Endothelial cell of umbilical vein (primary cell): ENCODE results near the gene SLC1A7. TPM values are rescaled to one million over a fixed set of nuclear protein-coding genes. Genes with fewer than 3 reads are reported as not detected.

Source experiments
- BruUV-seq: library from RNA; stranded (reverse); fragments of 400-500 nt; replicated peaks from 2 replicates; lab custom pipeline; 2021; lab: Mats Ljungman, UMichigan
- CTCF ChIA-PET: fragments of 300-600, 350-600 bp; sonication (Branson Sonifier 250); formaldehyde crosslinking; loops from one replicate; lab custom pipeline; 2021; ENCODE audit warnings: antibody characterized with exemption, inconsistent platforms; lab: Charles Lee
- POLR2A ChIA-PET: fragments of 300-600, 350-600 bp; sonication (Branson Sonifier 250); formaldehyde crosslinking; loops from one replicate; lab custom pipeline; 2021; ENCODE audit warnings: antibody characterized with exemption, inconsistent platforms; lab: Charles Lee
- DNase-seq: peaks from one replicate; pipeline ENCODE4 v3.0.0-alpha.2; 2011; ENCODE audit warnings: low read depth, low spot score
- FAIRE-seq: peaks from 2 replicates; lab custom pipeline; 2011; peaks lifted over from hg19 to GRCh38; lab: Jason Lieb, UNC
- H2AFZ ChIP-seq: 2 replicates; pipeline ENCODE4 v1.6.0; 2012; ENCODE audit warnings: low read depth, low read length, control low read depth, inconsistent platforms
- H3K27ac ChIP-seq: 2 replicates; pipeline ENCODE4 v1.5.1; 2011; ENCODE audit warnings: low read depth, mild to moderate bottlenecking, control low read depth, low read length, moderate library complexity; ENCODE audit not compliant: insufficient read depth
- H3K27me3 ChIP-seq, 2 experiments: 2 replicates each; pipeline versions ENCODE4 v1.6.0 to v1.6.1; 2011; ENCODE audit warnings: low read length in 2 of 2, mixed read lengths in 1 of 2; ENCODE audit not compliant: control insufficient read depth in 2 of 2, insufficient read depth in 2 of 2
- H3K36me3 ChIP-seq, 2 experiments: 2 replicates in 1 of 2; 3 replicates in 1 of 2; pipeline ENCODE4 v1.5.1; 2011; ENCODE audit warnings: low read length in 2 of 2, mild to moderate bottlenecking in 1 of 2, moderate library complexity in 1 of 2; ENCODE audit not compliant: control insufficient read depth in 2 of 2, insufficient read depth in 2 of 2; ENCODE audit errors: extremely low read depth in 1 of 2
- H3K4me1 ChIP-seq: 3 replicates; pipeline ENCODE4 v1.5.1; 2011; ENCODE audit warnings: mild to moderate bottlenecking, low read length; ENCODE audit not compliant: control insufficient read depth, insufficient read depth; ENCODE audit errors: extremely low read depth
- H3K4me2 ChIP-seq: 2 replicates; pipeline ENCODE4 v1.6.1; 2011; ENCODE audit warnings: low read length, control low read depth, mixed read lengths; ENCODE audit not compliant: insufficient read depth
- H3K4me3 ChIP-seq, 3 experiments: fragments of 200-600 bp in 1 of 3; sonication (generic), shearing (Covaris generic) in 1 of 3; replicated peaks in 1 of 3; 2 replicates each; pipeline ENCODE4 v1.5.1; 2011 to 2016; ENCODE audit warnings: control low read depth in 3 of 3, low read length in 3 of 3, mild to moderate bottlenecking in 2 of 3, inconsistent platforms in 1 of 3, low read depth in 1 of 3, moderate library complexity in 1 of 3; ENCODE audit not compliant: insufficient read depth in 1 of 3
- H3K79me2 ChIP-seq: 2 replicates; pipeline ENCODE4 v1.6.0; 2012; ENCODE audit warnings: low read length, inconsistent platforms; ENCODE audit not compliant: control insufficient read depth, insufficient read depth
- H3K9ac ChIP-seq: replicated peaks from 2 replicates; pipeline ENCODE3; 2011; ENCODE audit warnings: low read length, control low read depth; ENCODE audit not compliant: insufficient read depth; ENCODE audit errors: extremely low read depth
- H3K9me1 ChIP-seq: replicated peaks from 3 replicates; pipeline ENCODE4 v1.6.0; 2011; ENCODE audit warnings: mild to moderate bottlenecking, low read length; ENCODE audit not compliant: control insufficient read depth, insufficient read depth; ENCODE audit errors: extremely low read depth
- H3K9me3 ChIP-seq: replicated peaks from 2 replicates; pipeline ENCODE4 v1.5.1; 2012; ENCODE audit warnings: low read length, inconsistent platforms; ENCODE audit not compliant: control insufficient read depth, insufficient read depth
- H4K20me1 ChIP-seq: replicated peaks from 2 replicates; pipeline ENCODE3; 2011; ENCODE audit warnings: mild to moderate bottlenecking, low read length; ENCODE audit not compliant: control insufficient read depth, insufficient read depth; ENCODE audit errors: extremely low read depth
- CTCF ChIP-seq, 2 donors: IDR thresholded peaks; 1 replicate in 1 of 2; 2 replicates in 1 of 2; pipeline ENCODE4 v1.5.1; 2011; ENCODE audit warnings: low read length in 2 of 2, mild to moderate bottlenecking in 2 of 2, moderate library complexity in 2 of 2, control low read depth in 1 of 2, inconsistent platforms in 1 of 2, low read depth in 1 of 2; ENCODE audit not compliant: insufficient read depth in 1 of 2; ENCODE audit errors: extremely low read depth in 1 of 2
- EZH2 ChIP-seq: IDR thresholded peaks from 2 replicates; pipeline ENCODE4 v1.6.1; 2012; ENCODE audit warnings: borderline replicate concordance, low read depth, mild to moderate bottlenecking, moderate library complexity, low read length, inconsistent platforms; ENCODE audit not compliant: severe bottlenecking
- FOS ChIP-seq: IDR thresholded peaks from 2 replicates; pipeline ENCODE4 v1.6.1; 2011; ENCODE audit warnings: mild to moderate bottlenecking, low read length, moderate library complexity, borderline replicate concordance; ENCODE audit not compliant: insufficient read depth
- GATA2 ChIP-seq: IDR thresholded peaks from 2 replicates; pipeline ENCODE4 v1.7.0; 2011; ENCODE audit warnings: low read depth, mild to moderate bottlenecking, moderate library complexity, mixed read lengths, low read length; ENCODE audit not compliant: insufficient read length, insufficient read depth
- JUN ChIP-seq: IDR thresholded peaks from 2 replicates; pipeline ENCODE4 v1.6.1; 2011; ENCODE audit warnings: borderline replicate concordance, low read depth; ENCODE audit not compliant: insufficient read length, insufficient read depth
- MAX ChIP-seq: IDR thresholded peaks from 2 replicates; pipeline ENCODE4 v1.6.1; 2011; ENCODE audit not compliant: insufficient read depth, insufficient read length
- MYC ChIP-seq: IDR thresholded peaks from one replicate; pipeline ENCODE4 v1.6.1; 2011; ENCODE audit warnings: mild to moderate bottlenecking, low read depth, low read length
- POLR2A ChIP-seq: IDR thresholded peaks from 2 replicates; pipeline ENCODE4 v1.6.1; 2012; ENCODE audit warnings: low read depth, mild to moderate bottlenecking, control low read depth, low read length
- POLR2AphosphoS5 ChIP-seq: IDR thresholded peaks from 2 replicates; pipeline ENCODE4 v1.6.1; 2012; ENCODE audit warnings: low read depth, mild to moderate bottlenecking, control low read depth, low read length, moderate library complexity; ENCODE audit not compliant: insufficient read depth
- dilution Hi-C: fragments of 300-500 bp; cut with MboI; formaldehyde crosslinking; loops from one replicate; pipeline ENCODE4 v1.15.0; 2019; ENCODE audit warnings: low sequenced_read_pairs; ENCODE audit not compliant: extremely low pct_ligation_motif_present
- intact Hi-C: fragments of 100-400 bp; cut with micrococcal nuclease; formaldehyde crosslinking; loops from one replicate; pipeline ENCODE4 v1.10.0; 2022
- polyA plus RNA-seq, 4 experiments: library from polyadenylated mRNA; depleted of rRNA in 3 of 4; stranded (reverse) in 3 of 4; unstranded in 1 of 4; fragments of >200 nt; gene quantifications; 2 replicates each; pipeline versions ENCODE4 v1.2.1 to v1.2.3, GENCODE V29; 2011 to 2012; ENCODE audit warnings: missing spikeins in 1 of 4
- total RNA-seq: library from RNA; stranded (reverse); gene quantifications from 2 replicates; pipeline ENCODE4 v1.2.3, GENCODE V29; 2021

The SLC1A7 gene
- total and polyA plus RNA-seq, 2 donors (not counting 3 experiments of a cell fraction or from before 2014, with no cell fraction given): not detected

- Histone ChIP-seq H3K4me3 (no peak overlapping the region), H3K4me2 (no peak overlapping the region), H3K9me3 (no peaks in the 10 kb centered on the region), H3K4me1 (no peaks in the 10 kb centered on the region), H2AFZ (no peak overlapping the region), H3K9me1 (no peaks in the 10 kb centered on the region), H3K27ac (no peak overlapping the region), H3K36me3 (no peaks in the 10 kb centered on the region), H3K27me3 (peaks cover 0 to 3% of the 10 kb centered on the region in 2 experiments), H3K79me2 (no peaks in the 10 kb centered on the region), H4K20me1 (no peaks in the 10 kb centered on the region), H3K9ac (no peak overlapping the region)
- DNase-seq: no peak
- ChIA-PET CTCF (no interaction called here), POLR2A (no interaction called here)
- no peak for TF ChIP-seq POLR2A
- no peak for TF ChIP-seq GATA2
- TF ChIP-seq FOS: no peak
- no peak for TF ChIP-seq POLR2AphosphoS5
- no peak for TF ChIP-seq CTCF (IDR thresholded peaks at IDR 0.05; ENCODE audit: extremely low read depth in 1 of 2, insufficient read depth in 1 of 2, low read depth in 1 of 2, low read length in 2 of 2)
- no peak for TF ChIP-seq EZH2
- TF ChIP-seq JUN: no peak
- TF ChIP-seq MYC: no peak
- no peak for TF ChIP-seq MAX
- dilution Hi-C loops (no loop called here), intact Hi-C loops (no loop called here)
- FAIRE-seq: no peak
- no TSS peak for BruUV-seq
These were observed 14.3 kb upstream of the SLC1A7 start for GRCh38 chr1:53156783-53157182.
